Body of pancreas (tissue), 4 donors: ENCODE measurements around the gene RBMS3.

Source experiments
- CTCF ChIP-seq, 7 experiments: fragments of 450-650 bp in 4 of 7; fragments of 200-600 bp in 3 of 7; sonication (generic) in 3 of 7; IDR thresholded peaks; one replicate each; pipeline ENCODE4 v1.5.1; 2016 to 2019; ENCODE audit warnings: antibody characterized with exemption in 7 of 7
- POLR2A ChIP-seq, 3 donors: fragments of 450-650 bp; IDR thresholded peaks; one replicate each; pipeline ENCODE4 v1.6.1; 2016; ENCODE audit warnings: antibody characterized with exemption in 3 of 3, mild to moderate bottlenecking in 2 of 3

- TF ChIP-seq POLR2A (IDR thresholded peaks at IDR 0.05) (no peak), CTCF (IDR thresholded peaks at IDR 0.05) (no peak)
Measured at GRCh38 chr3:29520764-29521163, 239.9 kb downstream of the RBMS3 start.
